Ovary (tissue), 9 donors: ENCODE results near the gene ZNF423. TPM values are rescaled to one million over a fixed set of nuclear protein-coding genes. Genes with fewer than 3 reads are reported as not detected.

Experiments
- DNase-seq, 5 donors: peaks; one replicate each; pipeline ENCODE4 v3.0.0-alpha.2; 2019 to 2020
- H3K27ac ChIP-seq, 2 donors: fragments of 200-600 bp; one replicate each; pipeline versions ENCODE4 v1.5.1 to v1.8.0; 2019 to 2022
- H3K27me3 ChIP-seq: fragments of 200-600 bp; one replicate; pipeline ENCODE4 v1.8.0; 2022
- H3K36me3 ChIP-seq: fragments of 200-600 bp; sonication (generic); one replicate; pipeline ENCODE4 v1.5.1; 2019
- H3K4me1 ChIP-seq: one replicate; pipeline ENCODE4 v1.8.1; 2013; ENCODE audit warnings: mild to moderate bottlenecking, moderate library complexity; ENCODE audit not compliant: insufficient read depth
- H3K4me3 ChIP-seq: fragments of 200-600 bp; sonication (generic); one replicate; pipeline ENCODE4 v1.5.1; 2017
- H3K9me3 ChIP-seq, 2 donors: fragments of 200-600 bp in 1 of 2; sonication (generic) in 1 of 2; one replicate each; pipeline versions ENCODE4 v1.5.1 to v1.8.1; 2013 to 2019; ENCODE audit warnings: mild to moderate bottlenecking in 1 of 2, moderate library complexity in 1 of 2
- EP300 ChIP-seq: sonication (generic); formaldehyde crosslinking; IDR thresholded peaks from one replicate; pipeline ENCODE4 v1.6.1; 2017; ENCODE audit warnings: antibody characterized with exemption
- POLR2A ChIP-seq: fragments of 450-650 bp; IDR thresholded peaks from one replicate; pipeline ENCODE4 v1.6.1; 2017; ENCODE audit warnings: antibody characterized with exemption, mild to moderate bottlenecking, moderate library complexity
- WGBS, 3 donors: extraction: QIAGEN DNeasy Blood & Tissue Kit in 1 of 3; methylation state at CpG; one replicate each; pipeline versions ENCODE4 v1.1.5 to v1.1.7; 2013 to 2017; 5-methylcytosine and 5-hydroxymethylcytosine counted together
- intact Hi-C, 4 donors: fragments of 100-400 bp; cut with DNase I; formaldehyde crosslinking; loops; one replicate each; pipeline versions ENCODE4 v1.11.0 to v1.15.1; 2022 to 2023
- polyA plus RNA-seq, 2 donors: library from polyadenylated mRNA; stranded (reverse); fragments of 200-250 nt in 1 of 2; fragments of 350-450 nt in 1 of 2; fragmentation: Illumina TruSeq in 1 of 2; extraction: RNeasy Lipid Tissue Mini Kit (QIAGEN cat#74804) in 1 of 2; gene quantifications; one replicate each; pipeline ENCODE4 v1.2.3, GENCODE V29; 2013 to 2014
- total RNA-seq, 7 donors: library from RNA; depleted of rRNA in 2 of 7; stranded (reverse); fragments of >200 nt in 2 of 7; fragmentation: NEBNext Ultra II Directional in 3 of 7; extraction: Animal tissue kit (Norgen Biotek cat#: 25700) in 3 of 7; gene quantifications; one replicate each; pipeline versions ENCODE4 v1.1.0 to v1.2.4, GENCODE V29; 2016 to 2023
- TF ChIP-seq, protein P1 (sequence below), 3 donors: fragments of 450-650 bp in 2 of 3; fragments of 200-600 bp in 1 of 3; IDR thresholded peaks; one replicate each; pipeline versions ENCODE4 v1.5.1 to v1.8.0; 2016 to 2022; ENCODE audit warnings: antibody characterized with exemption in 3 of 3, mild to moderate bottlenecking in 1 of 3
- donor health status: DM: no; HTN: no; CAD: no; lungs with moderate emphysema.
- donor health status: DM: no; HTN: no; CAD: no.
- donor health status: Bipolar disorder and iron deficiency.
- donor health status: DM: yes; HTN: yes; CAD: no.
- donor health status: DM: no; HTN: no; CAD: no.
- donor health status: DM: yes; HTN: yes; CAD: no.

Gene ZNF423
- total and polyA plus RNA-seq, 9 donors = 3.3 to 40.3 (median 12.4) TPM

DNA sequence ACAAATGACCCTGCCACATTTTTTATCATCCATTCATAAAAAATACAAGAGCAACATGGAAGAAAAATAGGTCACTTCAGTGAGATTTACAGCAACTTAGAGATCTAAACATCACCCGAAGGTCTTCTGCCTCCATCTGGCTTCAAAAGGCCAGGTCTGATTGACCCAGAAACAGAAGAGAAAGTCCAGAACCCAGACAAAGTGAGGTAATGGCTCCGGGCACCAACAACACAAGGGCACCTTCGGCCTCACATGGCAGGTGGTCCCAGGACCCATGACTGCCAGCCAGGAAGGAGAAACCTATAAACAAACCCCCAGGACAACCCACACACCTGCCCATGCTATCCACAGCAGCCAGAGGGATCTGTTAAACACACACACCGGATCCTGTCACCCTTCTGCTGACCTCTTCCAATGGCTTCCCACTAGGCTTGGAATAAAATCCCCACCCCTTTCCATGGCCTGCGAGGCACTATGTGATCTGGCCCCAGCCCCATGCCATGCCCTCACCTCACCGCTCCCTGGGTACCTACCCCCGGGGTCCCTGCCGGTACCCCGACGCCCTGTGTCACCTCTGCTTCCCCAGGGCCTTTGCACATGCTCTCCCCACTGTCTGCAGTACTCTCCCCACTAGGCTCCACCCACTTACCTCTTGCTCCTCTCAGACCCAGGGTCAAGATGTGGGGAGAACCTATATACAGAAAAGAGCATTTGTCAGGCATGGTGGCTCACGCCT lies 149.1 kb downstream of the ZNF423 start:
- Histone ChIP-seq H3K27ac (no peak overlapping the region), H3K9me3 (no peaks in the 10 kb centered on the region), H3K4me1 (peaks cover 6% of the 10 kb centered on the region), H3K36me3 (no peaks in the 10 kb centered on the region), H3K27me3 (no peaks in the 10 kb centered on the region), H3K4me3 (no peak overlapping the region)
- 93 to 96% (median 94%) methylated on average over 11 of the region's 11 CpGs for WGBS, 3 donors
- TF ChIP-seq, protein P1, sequence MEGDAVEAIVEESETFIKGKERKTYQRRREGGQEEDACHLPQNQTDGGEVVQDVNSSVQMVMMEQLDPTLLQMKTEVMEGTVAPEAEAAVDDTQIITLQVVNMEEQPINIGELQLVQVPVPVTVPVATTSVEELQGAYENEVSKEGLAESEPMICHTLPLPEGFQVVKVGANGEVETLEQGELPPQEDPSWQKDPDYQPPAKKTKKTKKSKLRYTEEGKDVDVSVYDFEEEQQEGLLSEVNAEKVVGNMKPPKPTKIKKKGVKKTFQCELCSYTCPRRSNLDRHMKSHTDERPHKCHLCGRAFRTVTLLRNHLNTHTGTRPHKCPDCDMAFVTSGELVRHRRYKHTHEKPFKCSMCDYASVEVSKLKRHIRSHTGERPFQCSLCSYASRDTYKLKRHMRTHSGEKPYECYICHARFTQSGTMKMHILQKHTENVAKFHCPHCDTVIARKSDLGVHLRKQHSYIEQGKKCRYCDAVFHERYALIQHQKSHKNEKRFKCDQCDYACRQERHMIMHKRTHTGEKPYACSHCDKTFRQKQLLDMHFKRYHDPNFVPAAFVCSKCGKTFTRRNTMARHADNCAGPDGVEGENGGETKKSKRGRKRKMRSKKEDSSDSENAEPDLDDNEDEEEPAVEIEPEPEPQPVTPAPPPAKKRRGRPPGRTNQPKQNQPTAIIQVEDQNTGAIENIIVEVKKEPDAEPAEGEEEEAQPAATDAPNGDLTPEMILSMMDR (IDR thresholded peaks at IDR 0.05) = no peak
- no peak for TF ChIP-seq POLR2A
- intact Hi-C loops = no loop called here
- no peak for DNase-seq

DNA sequence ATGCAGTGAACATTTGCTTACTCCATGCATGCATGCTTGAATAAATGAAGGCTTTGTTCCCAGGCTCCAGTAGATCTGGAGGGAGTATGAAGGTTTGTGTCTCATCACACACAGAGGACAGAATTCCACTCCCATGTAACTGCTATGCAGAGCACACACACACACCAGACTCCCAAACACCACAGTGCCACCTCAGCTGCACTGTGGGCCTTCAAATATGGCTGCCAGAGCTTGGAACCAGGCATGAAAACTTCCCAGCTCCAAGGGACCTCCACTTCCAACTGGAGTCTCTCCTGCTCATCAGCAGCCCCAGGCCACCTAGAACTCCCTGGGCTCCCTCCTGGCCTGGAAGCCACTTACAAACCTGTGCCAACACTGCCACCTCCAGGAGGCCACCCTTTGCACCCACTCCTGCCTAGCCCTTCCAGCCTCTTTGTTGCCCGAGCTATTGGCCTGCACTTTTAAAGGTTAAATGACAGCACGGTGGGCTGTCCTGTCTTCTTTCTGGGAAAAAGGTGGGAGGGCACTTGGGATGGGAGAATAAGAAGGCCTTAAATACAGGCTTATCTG lies 151.2 kb downstream of the ZNF423 start:
- Histone ChIP-seq H3K9me3 (no peaks in the 10 kb centered on the region), H3K4me1 (peaks cover 17% of the 10 kb centered on the region), H3K4me3 (no peak overlapping the region), H3K36me3 (no peaks in the 10 kb centered on the region), H3K27me3 (no peaks in the 10 kb centered on the region), H3K27ac (no peak overlapping the region)
- no peak for DNase-seq
- 93 to 100% (median 98%) methylated on average over 2 of the region's 2 CpGs for WGBS, 3 donors
- TF ChIP-seq, protein P1 (IDR thresholded peaks at IDR 0.05) = no peak
- TF ChIP-seq EP300 = no peak
- TF ChIP-seq POLR2A = no peak
- intact Hi-C loops = loop anchor here in 2 of 4 donors (5.0 kb wide), 2 partner anchors 48 to 153 kb away; partner anchors contain the start of gene ZNF423 (in 1 of the 2)

DNA sequence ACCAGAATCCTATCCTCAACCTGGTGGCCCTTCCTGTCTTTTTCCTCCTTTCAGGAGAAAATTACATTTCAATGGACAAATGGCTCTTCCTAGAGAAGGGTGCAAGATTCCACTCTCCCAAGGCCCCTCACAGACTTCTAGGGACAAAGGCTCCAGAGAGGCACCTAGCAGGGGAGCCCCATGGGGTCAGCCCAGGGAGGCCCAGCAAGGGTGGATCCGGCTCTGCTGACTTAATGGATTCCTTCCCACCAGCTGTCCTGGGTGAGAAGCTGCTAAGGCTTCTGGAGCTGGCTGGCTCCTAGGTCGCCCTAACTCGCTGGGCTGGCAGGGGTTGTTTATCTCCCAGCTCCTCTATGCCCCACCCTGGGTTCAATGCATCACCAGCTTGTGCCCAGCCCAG lies 152.4 kb downstream of the ZNF423 start:
- 90 to 96% (median 94%) methylated on average over 3 of the region's 3 CpGs for WGBS, 3 donors
- no peak for DNase-seq
- intact Hi-C loops = loop anchor here in 2 of 4 donors (5.0 kb wide), 2 partner anchors 49 to 154 kb away; partner anchors contain the start of gene ZNF423 (in 1 of the 2)
- Histone ChIP-seq H3K4me1 (peaks cover 19% of the 10 kb centered on the region), H3K27ac (no peak overlapping the region), H3K9me3 (no peaks in the 10 kb centered on the region), H3K27me3 (no peaks in the 10 kb centered on the region), H3K36me3 (no peaks in the 10 kb centered on the region), H3K4me3 (no peak overlapping the region)
- no peak for TF ChIP-seq EP300
- TF ChIP-seq, protein P1 (IDR thresholded peaks at IDR 0.05) = no peak
- TF ChIP-seq POLR2A = no peak

DNA sequence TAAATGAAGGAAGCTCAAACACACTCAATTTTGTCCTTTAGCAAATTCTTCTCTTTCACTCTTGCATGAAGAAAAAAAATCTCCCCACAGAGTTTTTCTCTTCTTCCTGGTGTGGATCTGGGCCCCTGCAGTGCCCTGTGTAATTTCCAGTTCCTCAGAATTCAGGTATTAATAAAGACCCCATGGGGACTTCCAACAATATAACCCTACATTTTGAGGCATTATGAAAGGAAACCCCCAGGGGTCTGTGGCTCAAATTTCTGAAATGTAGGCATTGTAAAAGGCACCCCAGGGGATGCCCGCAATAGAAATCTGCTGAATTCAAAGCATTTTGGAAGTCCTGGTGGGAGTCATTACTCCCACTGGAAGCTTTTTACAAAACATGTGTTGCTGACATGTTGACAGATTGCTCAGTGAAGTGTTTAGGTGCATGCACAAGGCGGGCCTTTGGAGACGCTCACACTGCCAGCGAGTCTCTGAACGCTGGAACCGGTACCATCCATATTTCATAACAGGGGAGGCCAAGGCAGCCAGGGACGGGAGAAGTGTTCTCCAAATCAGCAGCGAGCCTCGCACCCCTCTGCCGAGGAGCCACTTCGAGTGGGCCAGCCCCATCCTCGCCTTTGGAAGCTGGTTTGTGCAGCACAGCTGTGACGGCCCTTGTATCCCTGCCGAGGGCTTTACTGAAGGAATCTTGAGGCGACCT lies 154.0 kb downstream of the ZNF423 start:
- H3K27me3 ChIP-seq = no peaks in the 10 kb centered on the region
- H3K27ac ChIP-seq = peak overlapping the region in 1 of 2 donors; percentile 90
- 15 to 21% (median 16%) methylated on average over 15 of the region's 15 CpGs for WGBS, 3 donors
- intact Hi-C loops = loop anchor here in 2 of 4 donors (5.0 kb wide), 2 partner anchors 50 to 155 kb away; partner anchors contain the start of gene ZNF423 (in 1 of the 2)
- H3K4me1 ChIP-seq = peaks cover 26% of the 10 kb centered on the region
- H3K4me3 ChIP-seq = no peak overlapping the region
- peak; percentile 81 to 84 (median 83) for DNase-seq
- H3K9me3 ChIP-seq = no peaks in the 10 kb centered on the region
- no peaks in the 10 kb centered on the region for H3K36me3 ChIP-seq
- TF ChIP-seq, protein P1 (IDR thresholded peaks at IDR 0.05) = no peak
